Nucleus accumbens (tissue), 56 donors: ENCODE data around the gene HINFP.
"Not testable (repeated sequence)": the region's sequence is repeated elsewhere in the genome, so short reads cannot be mapped to it uniquely, and the experiment has no call there.

Source experiments
- DNase-seq, 56 donors: peaks; one replicate each; lab custom pipeline; 2025; lab: John Stamatoyannopoulos, UW

HINFP gene

GRCh38 chr11:119179983-119180382 lies 58.6 kb downstream of the HINFP start:
- DNase-seq, result no peak

- DNase-seq, result no peak
These were observed 59.6 kb downstream of the HINFP start for GRCh38 chr11:119180729-119181676.

- no peak for DNase-seq
These were observed 60.5 kb downstream of the HINFP start for GRCh38 chr11:119181677-119182412.

GRCh38 chr11:119184399-119184798 lies 63.0 kb downstream of the HINFP start:
- not testable (repeated sequence) for DNase-seq
